ENCODE data around the gene MVB12B. TPM values are rescaled to one million over a fixed set of nuclear protein-coding genes. Genes with fewer than 3 reads are reported as not detected.

Gene MVB12B
- total RNA-seq, 1 donor from 2014 or later = 12.8 TPM

- DNase-seq (ENCODE audit: low read depth) (no peak), FAIRE-seq (no peak)
- H3K27ac Mint-ChIP-seq (ENCODE audit: unreplicated experiment) = no peak overlapping the region
- peaks cover 2% of the 10 kb centered on the region for H3K9me3 Mint-ChIP-seq (ENCODE audit: unreplicated experiment)
- Histone ChIP-seq H3K27ac (ENCODE audit: low read depth, low read length) (no peak overlapping the region), H3K9ac (ENCODE audit: low read length) (no peak overlapping the region), H3K79me2 (ENCODE audit: insufficient read depth, low read length) (no peaks in the 10 kb centered on the region), H4K20me1 (ENCODE audit: insufficient read depth, low read length) (no peaks in the 10 kb centered on the region), H3K27me3 (ENCODE audit: insufficient read depth, low read length) (no peaks in the 10 kb centered on the region), H3K4me2 (ENCODE audit: low read length) (no peak overlapping the region), H3K4me1 (ENCODE audit: insufficient read depth, low read length) (peaks cover 17% of the 10 kb centered on the region), H2AFZ (ENCODE audit: low read depth, low read length) (no peak overlapping the region), H3K36me3 (ENCODE audit: insufficient read depth, low read length) (no peaks in the 10 kb centered on the region), H3K9me3 (ENCODE audit: insufficient read depth, low read depth, low read length) (no peaks in the 10 kb centered on the region), H3K4me3 (ENCODE audit: insufficient read depth, low read depth, low read length) (no peak overlapping the region)
- H3K36me3 Mint-ChIP-seq (ENCODE audit: low read depth, unreplicated experiment) = peaks cover 7% of the 10 kb centered on the region
- peaks cover 20% of the 10 kb centered on the region for H3K4me1 Mint-ChIP-seq (ENCODE audit: low read depth, unreplicated experiment)
- H3K4me3 Mint-ChIP-seq (ENCODE audit: unreplicated experiment) = no peak overlapping the region
- TF ChIP-seq CTCF (IDR thresholded peaks at IDR 0.05; ENCODE audit: insufficient read depth, low read depth, low read length) (no peak), EZH2 (IDR thresholded peaks at IDR 0.05; ENCODE audit: insufficient read depth, low read length) (no peak)
- no peaks in the 10 kb centered on the region for H3K27me3 Mint-ChIP-seq (ENCODE audit: low read depth, unreplicated experiment)
Observed at GRCh38 chr9:126381195-126381594, 54.6 kb downstream of the MVB12B start.

DNA sequence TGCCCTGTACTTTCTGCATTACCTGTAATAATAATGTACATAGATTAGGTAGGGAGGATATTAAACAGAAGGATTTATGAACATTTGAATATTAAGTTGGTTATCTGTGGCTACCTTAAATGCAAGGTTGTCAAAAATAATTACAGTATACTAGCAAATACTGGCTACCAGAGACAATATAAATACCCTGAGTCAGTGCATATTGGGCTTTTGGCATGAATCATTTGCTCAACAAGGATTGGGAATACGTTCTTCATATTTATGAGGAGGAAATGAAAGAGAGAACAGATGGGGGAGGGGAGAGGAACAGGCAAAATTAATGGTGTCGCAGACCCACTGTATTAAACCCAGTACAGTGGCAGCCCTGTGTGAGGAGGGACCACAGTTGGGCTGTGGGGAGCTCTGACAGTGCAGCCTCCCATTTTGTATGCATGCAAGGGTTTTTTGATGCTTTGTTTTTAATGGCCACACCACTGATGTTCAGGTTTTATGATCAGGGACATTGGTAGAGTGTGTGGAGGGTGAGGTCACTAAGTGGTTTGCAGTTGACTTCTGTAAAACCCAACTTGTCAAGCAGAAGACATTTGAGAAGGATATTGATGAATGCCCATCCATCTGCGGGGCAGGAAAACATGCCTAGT is 56.9 kb downstream of the MVB12B start:
- no peak for TF ChIP-seq CTCF (IDR thresholded peaks at IDR 0.05; ENCODE audit: insufficient read depth, low read depth, low read length)
- no peak for TF ChIP-seq EZH2 (IDR thresholded peaks at IDR 0.05; ENCODE audit: insufficient read depth, low read length)

DNA sequence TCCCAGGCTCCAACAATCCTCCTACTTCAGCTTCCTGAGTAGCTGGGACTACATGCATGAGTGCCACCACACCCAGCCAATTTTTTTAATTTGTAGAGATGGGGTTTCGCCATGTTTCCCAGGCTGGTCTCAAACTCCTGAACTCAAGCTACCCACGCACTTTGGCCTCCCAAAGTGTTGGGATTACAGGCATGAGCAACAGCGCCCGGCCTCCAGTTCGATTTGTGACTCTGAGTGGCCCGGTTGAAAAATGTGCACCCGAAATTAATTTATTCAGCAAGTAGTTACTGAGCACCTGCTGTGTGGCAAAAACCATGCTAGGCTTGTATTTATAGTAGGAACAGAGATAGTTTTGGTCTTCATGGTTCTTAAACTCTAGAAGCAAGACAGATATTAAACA is 58.3 kb downstream of the MVB12B start:
- H3K4me3 ChIP-seq (ENCODE audit: insufficient read depth, low read depth, low read length) = no peak overlapping the region
- no peaks in the 10 kb centered on the region for H3K27me3 Mint-ChIP-seq (ENCODE audit: low read depth, unreplicated experiment)
- H3K4me3 Mint-ChIP-seq (ENCODE audit: unreplicated experiment) = no peak overlapping the region
- H3K36me3 ChIP-seq (ENCODE audit: insufficient read depth, low read length) = no peaks in the 10 kb centered on the region
- no peak overlapping the region for H3K4me2 ChIP-seq (ENCODE audit: low read length)
- H3K9ac ChIP-seq (ENCODE audit: low read length) = no peak overlapping the region
- no peak overlapping the region for H3K27ac Mint-ChIP-seq (ENCODE audit: unreplicated experiment)
- no peaks in the 10 kb centered on the region for H3K27me3 ChIP-seq (ENCODE audit: insufficient read depth, low read length)
- no peaks in the 10 kb centered on the region for H3K79me2 ChIP-seq (ENCODE audit: insufficient read depth, low read length)
- DNase-seq (ENCODE audit: low read depth) (no peak), FAIRE-seq (no peak)
- H4K20me1 ChIP-seq (ENCODE audit: insufficient read depth, low read length) = no peaks in the 10 kb centered on the region
- no peak overlapping the region for H2AFZ ChIP-seq (ENCODE audit: low read depth, low read length)
- TF ChIP-seq EZH2 (IDR thresholded peaks at IDR 0.05; ENCODE audit: insufficient read depth, low read length) = no peak
- TF ChIP-seq CTCF (IDR thresholded peaks at IDR 0.05; ENCODE audit: insufficient read depth, low read depth, low read length) = no peak
- no peak overlapping the region for H3K27ac ChIP-seq (ENCODE audit: low read depth, low read length)
- H3K9me3 Mint-ChIP-seq (ENCODE audit: unreplicated experiment) = no peaks in the 10 kb centered on the region
- peaks cover 7% of the 10 kb centered on the region for H3K4me1 Mint-ChIP-seq (ENCODE audit: low read depth, unreplicated experiment)
- H3K4me1 ChIP-seq (ENCODE audit: insufficient read depth, low read length) = peaks cover 7% of the 10 kb centered on the region
- H3K36me3 Mint-ChIP-seq (ENCODE audit: low read depth, unreplicated experiment) = peaks cover 2% of the 10 kb centered on the region
- no peaks in the 10 kb centered on the region for H3K9me3 ChIP-seq (ENCODE audit: insufficient read depth, low read depth, low read length)

More for the DNA sequence above, 56.9 kb downstream of the MVB12B start:
- Histone ChIP-seq H3K4me3 (ENCODE audit: insufficient read depth, low read depth, low read length) (no peak overlapping the region), H3K4me2 (ENCODE audit: low read length) (no peak overlapping the region), H4K20me1 (ENCODE audit: insufficient read depth, low read length) (no peaks in the 10 kb centered on the region), H3K9ac (ENCODE audit: low read length) (no peak overlapping the region), H2AFZ (ENCODE audit: low read depth, low read length) (no peak overlapping the region), H3K36me3 (ENCODE audit: insufficient read depth, low read length) (no peaks in the 10 kb centered on the region), H3K27ac (ENCODE audit: low read depth, low read length) (no peak overlapping the region), H3K79me2 (ENCODE audit: insufficient read depth, low read length) (no peaks in the 10 kb centered on the region), H3K4me1 (ENCODE audit: insufficient read depth, low read length) (peaks cover 10% of the 10 kb centered on the region), H3K9me3 (ENCODE audit: insufficient read depth, low read depth, low read length) (no peaks in the 10 kb centered on the region), H3K27me3 (ENCODE audit: insufficient read depth, low read length) (no peaks in the 10 kb centered on the region)
- peaks cover 2% of the 10 kb centered on the region for H3K36me3 Mint-ChIP-seq (ENCODE audit: low read depth, unreplicated experiment)
- no peaks in the 10 kb centered on the region for H3K27me3 Mint-ChIP-seq (ENCODE audit: low read depth, unreplicated experiment)
- DNase-seq (ENCODE audit: low read depth) = no peak
- H3K9me3 Mint-ChIP-seq (ENCODE audit: unreplicated experiment) = peaks cover 1% of the 10 kb centered on the region
- H3K4me1 Mint-ChIP-seq (ENCODE audit: low read depth, unreplicated experiment) = peaks cover 11% of the 10 kb centered on the region
- no peak for FAIRE-seq
- no peak overlapping the region for H3K4me3 Mint-ChIP-seq (ENCODE audit: unreplicated experiment)
- no peak overlapping the region for H3K27ac Mint-ChIP-seq (ENCODE audit: unreplicated experiment)

Data from astrocyte (in vitro differentiated cells and primary cell).